ENCODE results near the gene PCSK4.
A peak's percentile ranks its signal among the peaks of the same experiment; 100 is the strongest.

PCSK4 gene

DNA sequence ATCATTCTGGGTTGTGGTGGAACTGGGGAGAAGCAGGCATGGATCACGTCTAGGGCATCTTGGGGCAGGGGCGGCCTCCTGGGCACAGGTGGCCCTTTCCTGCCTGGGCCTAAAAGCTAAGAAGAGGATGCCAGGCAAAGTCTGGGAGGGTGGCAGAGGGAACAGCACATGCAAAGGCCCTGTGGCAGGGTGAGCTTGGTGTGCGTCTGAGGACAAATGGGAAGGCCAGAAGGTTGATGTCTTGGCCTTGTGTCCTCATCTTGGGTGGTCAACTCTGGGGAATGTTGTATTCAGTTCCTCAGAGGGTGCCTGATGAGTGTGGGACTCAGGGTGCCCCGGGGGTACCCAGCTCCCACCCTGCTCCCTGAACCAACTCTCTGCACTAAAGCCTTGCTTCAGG lies 28.3 kb upstream of the PCSK4 start:
- DNase-seq (ENCODE audit: extremely low read depth, low read depth) = no peak
- TF ChIP-seq, protein P1, sequence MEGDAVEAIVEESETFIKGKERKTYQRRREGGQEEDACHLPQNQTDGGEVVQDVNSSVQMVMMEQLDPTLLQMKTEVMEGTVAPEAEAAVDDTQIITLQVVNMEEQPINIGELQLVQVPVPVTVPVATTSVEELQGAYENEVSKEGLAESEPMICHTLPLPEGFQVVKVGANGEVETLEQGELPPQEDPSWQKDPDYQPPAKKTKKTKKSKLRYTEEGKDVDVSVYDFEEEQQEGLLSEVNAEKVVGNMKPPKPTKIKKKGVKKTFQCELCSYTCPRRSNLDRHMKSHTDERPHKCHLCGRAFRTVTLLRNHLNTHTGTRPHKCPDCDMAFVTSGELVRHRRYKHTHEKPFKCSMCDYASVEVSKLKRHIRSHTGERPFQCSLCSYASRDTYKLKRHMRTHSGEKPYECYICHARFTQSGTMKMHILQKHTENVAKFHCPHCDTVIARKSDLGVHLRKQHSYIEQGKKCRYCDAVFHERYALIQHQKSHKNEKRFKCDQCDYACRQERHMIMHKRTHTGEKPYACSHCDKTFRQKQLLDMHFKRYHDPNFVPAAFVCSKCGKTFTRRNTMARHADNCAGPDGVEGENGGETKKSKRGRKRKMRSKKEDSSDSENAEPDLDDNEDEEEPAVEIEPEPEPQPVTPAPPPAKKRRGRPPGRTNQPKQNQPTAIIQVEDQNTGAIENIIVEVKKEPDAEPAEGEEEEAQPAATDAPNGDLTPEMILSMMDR (IDR thresholded peaks at IDR 0.05; ENCODE audit: low read depth, low read length) = no peak

DNA sequence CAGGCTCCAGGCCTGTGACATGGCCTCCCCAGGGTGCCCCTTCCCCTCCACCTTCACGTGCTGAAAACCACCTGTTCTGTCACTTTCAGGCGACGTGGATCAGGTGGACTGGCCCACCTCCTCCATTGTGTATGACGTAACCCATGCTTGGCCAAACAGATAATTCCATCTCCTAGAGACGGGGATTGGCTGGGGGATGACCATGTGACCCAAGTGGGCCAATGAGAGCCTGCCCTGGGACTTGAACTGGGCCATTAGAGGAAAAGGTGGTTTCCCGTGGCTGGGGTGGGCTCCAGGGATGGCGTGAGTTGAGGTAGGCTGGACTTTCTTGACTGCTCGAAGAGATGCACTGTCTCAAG lies 26.2 kb upstream of the PCSK4 start:
- TF ChIP-seq, protein P1 (IDR thresholded peaks at IDR 0.05; ENCODE audit: low read depth, low read length) = no peak

DNA sequence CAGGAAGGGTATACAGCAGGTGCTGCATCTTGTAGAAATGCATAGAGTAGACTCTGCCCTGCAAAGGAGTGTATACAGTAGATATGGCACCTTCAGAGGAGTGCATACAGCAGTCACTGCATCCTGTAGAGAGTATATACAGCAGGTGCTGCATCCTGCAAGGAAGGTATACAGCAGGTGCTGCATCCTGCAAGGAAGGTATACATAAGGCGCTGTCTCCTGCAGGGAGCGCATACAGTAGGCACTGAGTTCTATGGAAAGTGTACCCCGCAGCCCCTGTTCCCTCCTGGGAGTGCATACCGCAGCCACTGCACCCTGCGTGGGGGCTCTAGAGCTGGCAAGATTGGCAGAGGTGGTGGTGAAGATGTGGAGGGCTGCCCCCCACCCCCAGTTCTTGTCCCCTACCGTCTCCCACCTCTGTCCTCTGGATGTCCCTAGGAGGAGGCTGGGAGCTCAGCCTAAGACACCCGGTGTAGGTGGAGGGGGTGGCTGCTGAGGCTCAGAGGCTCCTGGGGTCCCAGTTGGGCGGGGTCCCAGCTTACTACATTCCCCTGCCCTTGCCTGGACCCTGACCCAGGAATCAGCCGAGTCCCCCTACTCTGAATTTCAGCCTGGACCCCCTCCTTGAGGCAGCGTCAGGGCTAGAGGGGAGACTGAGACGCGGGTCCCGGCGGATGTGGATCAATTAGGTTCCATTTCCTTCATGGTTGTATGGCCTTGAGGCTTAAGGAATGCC lies 25.0 kb upstream of the PCSK4 start:
- no peak for DNase-seq (ENCODE audit: extremely low read depth, low read depth)
- TF ChIP-seq, protein P1 (IDR thresholded peaks at IDR 0.05; ENCODE audit: low read depth, low read length) = no peak

More for the DNA sequence above, 26.2 kb upstream of the PCSK4 start:
- no peak for DNase-seq (ENCODE audit: extremely low read depth, low read depth)

DNA sequence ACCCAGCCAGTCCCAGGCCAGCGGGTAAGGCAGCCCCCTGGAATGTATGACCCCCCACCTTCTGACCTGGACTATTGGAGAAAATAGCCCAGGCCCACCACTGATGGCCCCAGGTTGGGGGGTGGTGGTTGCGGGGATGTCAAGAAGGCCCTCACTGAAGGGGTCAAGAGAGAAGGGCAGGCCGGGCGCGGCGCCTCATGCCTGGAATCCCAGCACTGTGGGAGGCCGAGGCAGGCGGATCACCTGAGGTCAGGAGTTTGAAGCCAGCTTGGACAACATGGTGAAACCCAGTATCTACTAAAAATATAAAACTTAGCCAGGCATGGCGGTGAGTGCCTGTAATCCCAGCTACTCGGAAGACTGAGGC lies 24.1 kb upstream of the PCSK4 start:
- DNase-seq (ENCODE audit: extremely low read depth, low read depth) = no peak

DNA sequence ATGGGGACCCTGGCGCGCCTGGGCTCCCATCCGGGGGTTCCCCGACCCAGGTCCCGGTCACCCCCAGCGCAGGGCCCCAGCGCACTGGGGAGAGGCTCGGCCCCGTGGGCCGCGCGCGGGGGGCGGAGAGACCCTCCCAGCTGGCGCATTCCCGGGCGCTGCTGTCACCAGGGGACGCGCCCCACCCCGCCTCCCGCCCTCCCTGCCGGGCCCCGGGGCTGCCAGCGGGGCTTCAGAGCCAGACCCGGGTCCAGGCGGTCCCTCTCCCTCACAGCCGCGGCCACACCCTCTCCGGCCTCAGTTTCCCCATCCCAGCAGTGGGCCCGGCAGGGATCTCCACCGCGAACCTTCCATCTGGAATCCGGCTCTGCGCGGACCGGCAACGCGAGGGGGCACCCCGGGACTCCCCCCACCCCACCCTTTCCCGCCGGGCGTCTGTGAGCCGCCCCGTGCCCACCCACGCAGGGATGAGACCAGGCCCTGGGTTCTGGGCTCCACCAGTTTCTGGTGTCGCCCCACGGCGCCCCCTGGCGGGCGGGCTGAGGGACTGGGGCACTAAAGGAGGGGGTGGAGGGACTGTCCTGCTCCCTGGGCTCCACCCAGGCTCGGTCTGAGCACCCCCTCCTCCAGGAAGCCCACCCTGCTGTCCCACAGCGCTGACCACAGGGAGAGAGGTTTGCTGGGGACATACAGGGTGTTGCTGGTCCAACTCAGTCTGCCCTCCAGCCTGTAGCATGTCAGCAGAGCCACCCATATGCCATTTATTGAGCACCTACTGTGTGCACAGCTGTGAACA lies 23.5 kb upstream of the PCSK4 start:
- TF ChIP-seq, protein P1 (IDR thresholded peaks at IDR 0.05; ENCODE audit: low read depth, low read length) = peak; percentile 68
- DNase-seq (ENCODE audit: extremely low read depth, low read depth) = peak; percentile 30

More for the DNA sequence above, 24.1 kb upstream of the PCSK4 start:
- TF ChIP-seq, protein P1 (IDR thresholded peaks at IDR 0.05; ENCODE audit: low read depth, low read length) = no peak

DNA sequence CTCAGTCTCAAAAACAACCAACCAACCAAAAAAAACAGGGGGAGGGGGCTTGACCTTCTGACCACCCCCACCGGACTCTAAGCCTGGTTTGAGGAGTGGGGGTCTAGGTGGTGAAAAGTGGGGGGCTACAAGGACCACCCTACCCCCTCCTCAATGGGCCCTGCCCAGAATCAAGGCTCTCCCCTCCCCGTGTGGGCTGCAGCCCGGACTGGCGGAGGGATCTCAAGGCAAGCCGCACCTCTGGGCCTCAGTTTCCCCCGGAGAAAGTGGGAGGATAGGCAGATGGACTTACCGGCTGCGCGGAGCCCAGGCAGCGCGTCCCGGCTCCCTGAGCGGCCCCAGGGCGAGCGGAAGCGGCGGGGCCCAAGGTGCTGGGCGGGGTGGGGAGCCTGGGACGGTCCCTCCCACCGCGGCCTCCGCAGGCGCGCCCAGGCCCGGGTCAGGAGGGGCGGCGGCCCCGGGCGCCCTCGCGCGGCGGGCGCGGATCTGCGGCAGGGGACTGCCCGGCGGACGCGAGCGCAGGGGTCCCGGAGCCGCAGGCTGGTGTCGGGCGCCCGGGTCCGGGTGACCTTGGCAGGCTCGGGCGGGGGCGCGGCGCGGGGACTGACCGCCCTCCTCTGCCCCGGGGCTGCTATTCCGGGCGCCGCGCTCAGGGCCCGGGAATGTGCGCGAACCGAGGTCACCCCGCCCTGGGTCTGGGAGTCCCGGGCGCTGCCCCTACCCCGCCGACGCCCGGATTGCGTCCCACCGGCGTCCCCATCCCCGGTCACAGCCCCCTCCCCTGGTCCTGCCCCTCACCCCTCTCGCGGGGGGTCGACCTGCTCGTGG lies 22.7 kb upstream of the PCSK4 start, which contains the start of gene ADAMTSL5:
Gene ADAMTSL5 (minus strand): TSS at position 349 of the 828 bp plus-strand sequence. CDS start 2,076 bp downstream, outside the sequence.
- DNase-seq (ENCODE audit: extremely low read depth, low read depth) = peak; percentile 32

More for the DNA sequence above, 22.7 kb upstream of the PCSK4 start, which contains the start of gene ADAMTSL5:
- TF ChIP-seq, protein P1 (IDR thresholded peaks at IDR 0.05; ENCODE audit: low read depth, low read length) = no peak
